PC-3 (cell line): ENCODE measurements around the gene KAZN. TPM values are rescaled to one million over a fixed set of nuclear protein-coding genes. Genes with fewer than 3 reads are reported as not detected.

Experiments used
- ATAC-seq: fragments of 200-7000 bp; cut with Tn5 transposase; 2 replicates; pipeline ENCODE4 v1.9.1; 2020; ENCODE audit warnings: mild to moderate bottlenecking, moderate library complexity
- BruUV-seq: library from RNA; stranded (reverse); fragments of 400-500 nt; replicated peaks from 2 replicates; lab custom pipeline; 2021; lab: Mats Ljungman, UMichigan
- CTCF ChIA-PET: fragments of 300-600 bp; sonication (Branson Sonifier 250); formaldehyde crosslinking; loops from one replicate; lab custom pipeline; 2022; ENCODE audit warnings: antibody characterized with exemption; lab: Charles Lee
- POLR2A ChIA-PET: fragments of 300-600 bp; sonication (Branson Sonifier 250); formaldehyde crosslinking; loops from one replicate; lab custom pipeline; 2022; ENCODE audit warnings: antibody characterized with exemption; ENCODE audit not compliant: unreplicated experiment; lab: Charles Lee
- DNase-seq: peaks from one replicate; pipeline ENCODE4 v3.0.0-alpha.2; 2015
- H2AFZ ChIP-seq: fragments of 300-600 bp; sonication (generic); 2 replicates; pipeline ENCODE4 v1.6.0; 2016; ENCODE audit warnings: antibody characterized with exemption, low read length
- H3F3A ChIP-seq: fragments of 300-600 bp; sonication (generic); one replicate; pipeline ENCODE4 v1.6.0; 2017; ENCODE audit warnings: antibody characterized with exemption, low read length, control low read depth, mild to moderate bottlenecking; ENCODE audit not compliant: unreplicated experiment
- H3K27ac ChIP-seq: fragments of 300-600 bp; sonication (generic); 2 replicates; pipeline ENCODE4 v1.5.1; 2016; ENCODE audit warnings: mild to moderate bottlenecking, low read length
- H3K27me3 ChIP-seq: fragments of 300-600 bp; sonication (generic); 2 replicates; pipeline ENCODE4 v1.6.1; 2016; ENCODE audit warnings: low read length, mixed read lengths
- H3K36me3 ChIP-seq: fragments of 300-600 bp; sonication (generic); 2 replicates; pipeline ENCODE4 v1.6.1; 2016; ENCODE audit warnings: low read depth, mixed run types, low read length, mixed read lengths
- H3K4me1 ChIP-seq: fragments of 300-600 bp; sonication (generic); 2 replicates; pipeline ENCODE4 v1.5.1; 2016; ENCODE audit warnings: low read length; ENCODE audit not compliant: insufficient read depth
- H3K4me2 ChIP-seq: fragments of 300-600 bp; sonication (generic); 2 replicates; pipeline ENCODE4 v1.6.0; 2016; ENCODE audit warnings: low read length
- H3K4me3 ChIP-seq: fragments of 300-600 bp; sonication (generic); 2 replicates; pipeline ENCODE4 v1.5.1; 2016; ENCODE audit warnings: mild to moderate bottlenecking, low read length, mixed read lengths
- H3K79me2 ChIP-seq: fragments of 300-600 bp; sonication (generic); 2 replicates; pipeline ENCODE4 v1.6.1; 2017; ENCODE audit warnings: low read length, mixed read lengths
- H3K9ac ChIP-seq: fragments of 300-600 bp; sonication (generic); 2 replicates; pipeline ENCODE4 v1.6.0; 2016; ENCODE audit warnings: mild to moderate bottlenecking, low read length
- H3K9me2 ChIP-seq: fragments of 300-600 bp; sonication (generic); replicated peaks from 2 replicates; pipeline ENCODE4 v1.6.1; 2016; ENCODE audit warnings: mixed run types, low read length, mixed read lengths
- H3K9me3 ChIP-seq: fragments of 300-600 bp; sonication (generic); 2 replicates; pipeline ENCODE4 v1.6.1; 2016; ENCODE audit warnings: low read length, mixed read lengths
- H4K20me1 ChIP-seq: fragments of 300-600 bp; sonication (generic); 2 replicates; pipeline ENCODE4 v1.6.1; 2016; ENCODE audit warnings: low read length, mixed read lengths
- EZH2 ChIP-seq: fragments of 300-600 bp; sonication (generic); IDR thresholded peaks from one replicate; pipeline ENCODE4 v1.6.1; 2017; ENCODE audit warnings: antibody characterized with exemption, mild to moderate bottlenecking, low read length; ENCODE audit not compliant: unreplicated experiment
- EZH2phosphoT487 ChIP-seq: fragments of 300-600 bp; sonication (generic); IDR thresholded peaks from 2 replicates; pipeline ENCODE4 v1.6.1; 2018; ENCODE audit warnings: mild to moderate bottlenecking, antibody characterized with exemption, low read length, borderline replicate concordance
- intact Hi-C: fragments of 100-400 bp; cut with micrococcal nuclease; formaldehyde crosslinking; loops from 2 replicates; pipeline ENCODE4 v1.9.0; 2023
- total RNA-seq: library from RNA; depleted of rRNA; stranded (reverse); fragments of >200 nt; gene quantifications from 2 replicates; pipeline ENCODE4 v1.2.3, GENCODE V29; 2014
- TF ChIP-seq, protein P1 (sequence below): fragments of 300-600 bp; sonication (generic); conservative IDR thresholded peaks from 2 replicates; pipeline ENCODE4 v1.5.1; 2017; ENCODE audit warnings: antibody characterized with exemption, low read depth, mild to moderate bottlenecking, low read length

KAZN gene
- total RNA-seq, 1 experiment from 2014 or later, result 2.0 TPM

- Histone ChIP-seq H3K79me2 (no peaks in the 10 kb centered on the region), H3K4me3 (no peak overlapping the region), H3K4me2 (no peak overlapping the region), H3F3A (no peaks in the 10 kb centered on the region), H3K9me2 (no peaks in the 10 kb centered on the region), H3K27ac (no peak overlapping the region), H3K36me3 (no peaks in the 10 kb centered on the region), H3K27me3 (no peaks in the 10 kb centered on the region), H3K9ac (no peak overlapping the region), H3K4me1 (no peaks in the 10 kb centered on the region), H3K9me3 (no peaks in the 10 kb centered on the region), H4K20me1 (no peaks in the 10 kb centered on the region), H2AFZ (no peak overlapping the region)
- ChIA-PET POLR2A (no interaction called here), CTCF (no interaction called here)
- DNase-seq (no peak), ATAC-seq (no peak)
- BruUV-seq, result no TSS peak
- TF ChIP-seq EZH2phosphoT487 (no peak), EZH2 (no peak)
- intact Hi-C loops, result no loop called here
Measured at GRCh38 chr1:14672005-14672404, 73.5 kb downstream of the KAZN start.

DNA sequence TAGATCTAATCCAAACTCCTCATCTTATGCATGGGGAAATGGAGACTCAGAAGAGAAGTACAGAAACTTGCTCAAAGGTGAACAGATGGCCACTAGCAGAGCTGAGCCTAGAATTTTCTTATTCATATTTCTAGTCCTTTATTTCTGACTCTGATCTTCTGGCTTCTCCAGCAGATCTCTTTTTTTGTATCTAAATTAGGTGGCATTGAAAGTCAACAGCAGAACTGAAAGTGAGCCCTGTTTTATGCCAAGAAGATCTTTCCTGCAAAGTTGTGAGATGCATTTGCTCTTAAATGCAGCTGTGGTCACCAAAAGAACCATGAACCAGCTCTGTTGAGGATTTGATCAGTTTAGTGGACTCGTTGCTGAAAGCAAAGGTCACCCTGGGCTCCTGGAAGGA lies 75.5 kb downstream of the KAZN start:
- POLR2A ChIA-PET, result no interaction called here
- H3K27me3 ChIP-seq, result no peaks in the 10 kb centered on the region
- H3K4me3 ChIP-seq, result no peak overlapping the region
- H3K36me3 ChIP-seq, result no peaks in the 10 kb centered on the region
- H4K20me1 ChIP-seq, result no peaks in the 10 kb centered on the region
- DNase-seq (no peak), ATAC-seq (no peak)
- H2AFZ ChIP-seq, result no peak overlapping the region
- intact Hi-C loops, result no loop called here
- no peak overlapping the region for H3K4me2 ChIP-seq
- no peak for TF ChIP-seq EZH2phosphoT487
- TF ChIP-seq EZH2, result no peak
- TF ChIP-seq, protein P1, sequence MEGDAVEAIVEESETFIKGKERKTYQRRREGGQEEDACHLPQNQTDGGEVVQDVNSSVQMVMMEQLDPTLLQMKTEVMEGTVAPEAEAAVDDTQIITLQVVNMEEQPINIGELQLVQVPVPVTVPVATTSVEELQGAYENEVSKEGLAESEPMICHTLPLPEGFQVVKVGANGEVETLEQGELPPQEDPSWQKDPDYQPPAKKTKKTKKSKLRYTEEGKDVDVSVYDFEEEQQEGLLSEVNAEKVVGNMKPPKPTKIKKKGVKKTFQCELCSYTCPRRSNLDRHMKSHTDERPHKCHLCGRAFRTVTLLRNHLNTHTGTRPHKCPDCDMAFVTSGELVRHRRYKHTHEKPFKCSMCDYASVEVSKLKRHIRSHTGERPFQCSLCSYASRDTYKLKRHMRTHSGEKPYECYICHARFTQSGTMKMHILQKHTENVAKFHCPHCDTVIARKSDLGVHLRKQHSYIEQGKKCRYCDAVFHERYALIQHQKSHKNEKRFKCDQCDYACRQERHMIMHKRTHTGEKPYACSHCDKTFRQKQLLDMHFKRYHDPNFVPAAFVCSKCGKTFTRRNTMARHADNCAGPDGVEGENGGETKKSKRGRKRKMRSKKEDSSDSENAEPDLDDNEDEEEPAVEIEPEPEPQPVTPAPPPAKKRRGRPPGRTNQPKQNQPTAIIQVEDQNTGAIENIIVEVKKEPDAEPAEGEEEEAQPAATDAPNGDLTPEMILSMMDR, result no peak
- no TSS peak for BruUV-seq
- H3K9me2 ChIP-seq, result no peaks in the 10 kb centered on the region
- no peaks in the 10 kb centered on the region for H3F3A ChIP-seq
- CTCF ChIA-PET, result no interaction called here
- no peaks in the 10 kb centered on the region for H3K9me3 ChIP-seq
- no peak overlapping the region for H3K27ac ChIP-seq
- no peaks in the 10 kb centered on the region for H3K4me1 ChIP-seq
- no peak overlapping the region for H3K9ac ChIP-seq
- no peaks in the 10 kb centered on the region for H3K79me2 ChIP-seq

DNA sequence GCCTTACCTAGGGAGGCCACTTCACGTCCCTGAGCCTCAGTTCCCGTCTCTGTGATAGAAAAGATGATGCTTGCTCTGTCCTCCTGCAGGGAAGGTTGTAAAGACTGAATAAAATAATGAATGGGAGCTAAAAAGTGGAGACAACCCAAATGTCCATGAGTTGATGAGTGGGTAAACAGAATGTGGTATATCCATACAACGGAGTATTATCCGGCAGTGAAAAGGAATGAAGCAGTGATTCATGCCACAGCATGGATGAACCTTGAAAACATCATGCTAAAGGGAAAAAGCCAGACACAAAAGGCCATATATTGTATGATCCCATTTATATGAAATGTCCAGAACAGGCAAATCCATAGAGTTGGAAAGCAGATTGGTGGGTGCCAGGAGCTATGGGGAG lies 77.9 kb downstream of the KAZN start:
- H3K9me2 ChIP-seq, result no peaks in the 10 kb centered on the region
- intact Hi-C loops, result no loop called here
- H4K20me1 ChIP-seq, result no peaks in the 10 kb centered on the region
- H3K9ac ChIP-seq, result no peak overlapping the region
- H3K79me2 ChIP-seq, result no peaks in the 10 kb centered on the region
- H3K4me2 ChIP-seq, result no peak overlapping the region
- H2AFZ ChIP-seq, result no peak overlapping the region
- TF ChIP-seq EZH2phosphoT487 (no peak), EZH2 (no peak)
- TF ChIP-seq, protein P1, result no peak
- 0 out of 2 replicates have a peak, but pooled peaks cover 7% of the 10 kb centered on the region for H3K9me3 ChIP-seq
- no peak overlapping the region for H3K27ac ChIP-seq
- DNase-seq (no peak), ATAC-seq (no peak)
- no peak overlapping the region for H3K4me3 ChIP-seq
- POLR2A ChIA-PET, result no interaction called here
- no peaks in the 10 kb centered on the region for H3F3A ChIP-seq
- H3K4me1 ChIP-seq, result no peaks in the 10 kb centered on the region
- H3K27me3 ChIP-seq, result no peaks in the 10 kb centered on the region
- H3K36me3 ChIP-seq, result no peaks in the 10 kb centered on the region
- BruUV-seq, result no TSS peak
- CTCF ChIA-PET, result no interaction called here
